SU-DHL-6 (cell line): Measurements from ENCODE around the gene OR2V1.
"Not testable (repeated sequence)": the region's sequence is repeated elsewhere in the genome, so short reads cannot be mapped to it uniquely, and the experiment has no call there.

Experiments used
- H2AFZ ChIP-seq: fragments of 200-600 bp; sonication (generic); 2 replicates; pipeline ENCODE4 v1.6.1; 2014; ENCODE audit warnings: low read depth, mild to moderate bottlenecking, moderate library complexity, mixed read lengths, antibody characterized with exemption, low read length; ENCODE audit not compliant: severe bottlenecking
- H3F3A ChIP-seq: fragments of 200-600 bp; shearing (Covaris generic); 2 replicates; pipeline ENCODE4 v1.6.0; 2016; ENCODE audit warnings: antibody characterized with exemption, mild to moderate bottlenecking; ENCODE audit not compliant: insufficient read depth
- H3K27ac ChIP-seq: fragments of 200-600 bp; sonication (generic); 2 replicates; pipeline ENCODE4 v1.5.1; 2016; ENCODE audit warnings: low read depth, mild to moderate bottlenecking, low read length, moderate library complexity, mixed read lengths
- H3K27me3 ChIP-seq: fragments of 200-600 bp; sonication (generic), shearing (Covaris generic); 2 replicates; pipeline ENCODE4 v1.6.0; 2014; ENCODE audit warnings: mild to moderate bottlenecking, low read length
- H3K36me3 ChIP-seq: fragments of 200-600 bp; sonication (generic); 2 replicates; pipeline ENCODE4 v1.6.1; 2014; ENCODE audit warnings: mild to moderate bottlenecking, low read length, mixed read lengths
- H3K4me2 ChIP-seq: fragments of 300-600, 200-600 bp; shearing (Covaris generic), sonication (generic); 2 replicates; pipeline ENCODE4 v1.6.0; 2014; ENCODE audit warnings: low read length, low read depth, mild to moderate bottlenecking; ENCODE audit not compliant: poor library complexity, severe bottlenecking
- H3K4me3 ChIP-seq: fragments of 200-600 bp; sonication (generic); 2 replicates; pipeline ENCODE4 v1.5.1; 2014; ENCODE audit warnings: antibody characterized with exemption, low read length, mild to moderate bottlenecking, mixed read lengths; ENCODE audit not compliant: insufficient read depth, poor library complexity, severe bottlenecking
- H3K79me2 ChIP-seq: fragments of 200-600 bp; sonication (generic); 2 replicates; pipeline ENCODE4 v1.6.1; 2014; ENCODE audit warnings: mild to moderate bottlenecking, low read length, moderate library complexity; ENCODE audit not compliant: insufficient read depth
- H3K9ac ChIP-seq: fragments of 200-600 bp; sonication (generic); 2 replicates; pipeline ENCODE4 v1.7.0; 2014; ENCODE audit warnings: mild to moderate bottlenecking, low read length
- H3K9me2 ChIP-seq: fragments of 200-600 bp; sonication (generic); replicated peaks from 2 replicates; pipeline ENCODE4 v1.6.1; 2014; ENCODE audit warnings: low read length; ENCODE audit not compliant: insufficient read depth
- H3K9me3 ChIP-seq: fragments of 200-600 bp; sonication (generic); 2 replicates; pipeline ENCODE4 v1.6.1; 2014; ENCODE audit warnings: low read length, mixed read lengths; ENCODE audit not compliant: insufficient read depth
- H4K20me1 ChIP-seq: fragments of 200-600 bp; sonication (generic); 2 replicates; pipeline ENCODE4 v1.6.1; 2014; ENCODE audit warnings: low read depth, mild to moderate bottlenecking, antibody characterized with exemption, low read length, moderate library complexity, mixed read lengths
- CTCF ChIP-seq: fragments of 200-600 bp; sonication (generic); IDR thresholded peaks from one replicate; pipeline ENCODE4 v1.5.1; 2017; ENCODE audit warnings: antibody characterized with exemption, mild to moderate bottlenecking, low read length, moderate library complexity; ENCODE audit not compliant: insufficient read depth, poor library complexity, severe bottlenecking
- EZH2phosphoT487 ChIP-seq: fragments of 200-600 bp; sonication (generic), shearing (Covaris generic); conservative IDR thresholded peaks from 2 replicates; pipeline ENCODE4 v1.6.1; 2018; ENCODE audit warnings: mild to moderate bottlenecking, antibody characterized with exemption, low read length, moderate library complexity, mixed read lengths

Gene OR2V1

DNA sequence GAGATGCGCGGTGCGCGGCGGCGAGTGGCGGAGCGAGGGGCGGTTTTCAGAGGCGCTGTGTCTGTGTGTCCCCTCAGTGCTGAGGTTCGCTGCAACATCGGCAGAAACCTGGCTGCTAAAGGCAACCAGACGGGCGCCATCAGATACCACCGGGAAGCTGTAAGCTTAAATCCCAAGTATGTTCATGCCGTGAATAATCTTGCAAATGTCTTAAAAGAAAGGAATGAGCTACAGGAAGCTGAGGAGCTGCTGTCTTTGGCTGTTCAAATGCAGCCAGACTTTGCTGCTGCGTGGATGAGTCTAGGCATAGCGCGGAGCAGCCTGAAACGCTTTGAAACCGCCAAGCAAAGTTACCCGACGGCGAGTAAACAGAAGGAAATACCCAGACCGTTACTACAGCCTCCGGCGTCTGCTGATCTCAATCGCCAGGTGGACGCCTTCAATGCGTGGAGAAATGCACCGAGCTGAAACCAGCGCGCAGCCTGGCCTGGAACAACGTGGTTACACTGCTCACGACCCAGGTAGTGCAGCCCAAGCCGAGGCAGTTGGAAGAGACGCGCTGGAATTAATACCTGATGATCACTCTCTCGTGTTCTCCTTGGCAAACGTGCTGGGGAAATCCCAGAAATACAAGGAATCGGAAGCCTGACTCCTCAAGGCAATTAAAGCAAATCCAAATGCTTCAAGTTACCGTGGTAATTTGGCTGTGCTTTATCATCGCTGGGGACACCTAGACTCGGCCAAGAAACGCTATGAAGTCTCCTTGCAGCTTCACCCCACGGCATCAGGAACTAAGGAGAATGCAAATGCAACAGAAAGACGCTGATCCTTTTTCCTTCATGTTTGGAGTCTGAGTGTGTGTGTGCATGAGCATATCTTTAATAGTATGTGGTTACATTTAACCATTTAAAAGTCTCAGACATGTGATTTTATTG lies 15.9 kb downstream of the OR2V1 start:
- Histone ChIP-seq H3K27me3 (no peaks in the 10 kb centered on the region), H3K79me2 (no peaks in the 10 kb centered on the region), H3F3A (no peaks in the 10 kb centered on the region), H3K4me3 (no peak overlapping the region), H3K36me3 (no peaks in the 10 kb centered on the region), H3K27ac (no peak overlapping the region), H3K9ac (no peak overlapping the region), H3K9me2 (no peaks in the 10 kb centered on the region), H4K20me1 (no peaks in the 10 kb centered on the region), H3K4me2 (no peak overlapping the region), H3K9me3 (no peaks in the 10 kb centered on the region), H2AFZ (no peak overlapping the region)
- TF ChIP-seq EZH2phosphoT487 (no peak), CTCF (no peak)

GRCh38 chr5:181114284-181114843 lies 16.6 kb downstream of the OR2V1 start:
- H4K20me1 ChIP-seq: no peaks in the 10 kb centered on the region
- H3K27ac ChIP-seq: no peak overlapping the region
- H3F3A ChIP-seq: no peaks in the 10 kb centered on the region
- no peak overlapping the region for H3K4me2 ChIP-seq
- TF ChIP-seq EZH2phosphoT487: no peak
- no peak for TF ChIP-seq CTCF
- H3K9me3 ChIP-seq: no peaks in the 10 kb centered on the region
- no peaks in the 10 kb centered on the region for H3K36me3 ChIP-seq
- no peak overlapping the region for H3K9ac ChIP-seq
- no peak overlapping the region for H3K4me3 ChIP-seq
- no peaks in the 10 kb centered on the region for H3K9me2 ChIP-seq
- no peaks in the 10 kb centered on the region for H3K27me3 ChIP-seq
- H2AFZ ChIP-seq: no peak overlapping the region
- H3K79me2 ChIP-seq: no peaks in the 10 kb centered on the region

DNA sequence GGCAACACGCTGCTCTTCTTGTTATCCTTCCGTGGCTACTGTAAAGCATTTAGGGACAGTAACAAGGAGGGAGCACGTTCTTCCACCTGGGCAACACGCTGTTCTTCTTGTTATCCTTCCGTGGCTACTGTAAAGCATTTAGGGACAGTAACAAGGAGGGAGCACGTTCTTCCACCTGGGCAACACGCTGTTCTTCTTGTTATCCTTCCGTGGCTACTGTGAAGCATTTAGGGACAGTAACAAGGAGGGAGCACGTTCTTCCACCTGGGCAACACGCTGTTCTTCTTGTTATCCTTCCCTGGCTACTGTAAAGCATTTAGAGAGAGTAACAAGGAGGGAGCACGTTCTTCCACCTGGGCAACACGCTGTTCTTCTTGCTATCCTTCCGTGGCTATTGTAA lies 17.4 kb downstream of the OR2V1 start:
- H3K4me2 ChIP-seq, H3K9me3 ChIP-seq, H3K27me3 ChIP-seq, H3K9ac ChIP-seq, H2AFZ ChIP-seq, H3K27ac ChIP-seq, H3K4me3 ChIP-seq, H4K20me1 ChIP-seq, H3K79me2 ChIP-seq, H3K9me2 ChIP-seq, H3K36me3 ChIP-seq, H3F3A ChIP-seq: not testable (repeated sequence)

DNA sequence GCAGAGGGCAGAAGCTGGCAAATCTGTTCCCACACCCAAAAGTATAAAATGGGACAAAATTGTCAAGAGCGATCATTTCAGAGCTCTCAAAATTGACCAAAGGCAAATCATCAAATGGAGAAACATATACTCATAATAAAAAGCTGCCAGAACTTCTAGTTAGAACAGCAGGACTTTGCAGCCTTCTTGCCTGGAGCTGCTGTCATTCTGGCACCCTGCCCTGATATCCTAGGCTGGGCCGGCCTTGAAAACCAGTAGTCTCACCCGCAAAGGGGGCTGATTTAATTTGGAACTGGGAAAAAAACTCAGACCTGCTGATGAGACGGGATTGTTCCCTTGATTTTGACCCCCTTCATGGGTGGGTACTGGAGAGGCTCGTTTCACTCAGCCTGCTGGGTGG lies 18.5 kb downstream of the OR2V1 start:
- Histone ChIP-seq H3K27ac (no peak overlapping the region), H3K9ac (no peak overlapping the region), H3K79me2 (no peaks in the 10 kb centered on the region), H4K20me1 (no peaks in the 10 kb centered on the region), H2AFZ (no peak overlapping the region), H3K4me2 (no peak overlapping the region), H3K36me3 (no peaks in the 10 kb centered on the region), H3K27me3 (no peaks in the 10 kb centered on the region), H3K9me3 (no peaks in the 10 kb centered on the region), H3K9me2 (no peaks in the 10 kb centered on the region), H3K4me3 (no peak overlapping the region), H3F3A (no peaks in the 10 kb centered on the region)
- TF ChIP-seq EZH2phosphoT487: no peak
- no peak for TF ChIP-seq CTCF
